GM18517 (cell line): ENCODE measurements around the gene RAD51B.

Experiments used
- ATAC-seq: cut with Tn5 transposase; IDR thresholded peaks from one replicate; pipeline ENCODE4 v1.9.1; 2021; ENCODE audit warnings: mild to moderate bottlenecking, moderate library complexity; ENCODE audit not compliant: unreplicated experiment

The RAD51B gene

GRCh38 chr14:68666236-68666635 is 846.7 kb downstream of the RAD51B start:
- no peak for ATAC-seq

- no peak for ATAC-seq
Measured at GRCh38 chr14:68666899-68667298, 847.3 kb downstream of the RAD51B start.

- no peak for ATAC-seq
Measured at GRCh38 chr14:68667313-68667791, 847.8 kb downstream of the RAD51B start.

GRCh38 chr14:68668028-68668427 is 848.4 kb downstream of the RAD51B start:
- ATAC-seq = no peak

GRCh38 chr14:68668531-68668930 is 849.0 kb downstream of the RAD51B start:
- no peak for ATAC-seq

- ATAC-seq = no peak
Measured at GRCh38 chr14:68669111-68669511, 849.5 kb downstream of the RAD51B start.

- no peak for ATAC-seq
Measured at GRCh38 chr14:68669603-68670358, 850.2 kb downstream of the RAD51B start.

- no peak for ATAC-seq
Measured at GRCh38 chr14:68670359-68670715, 850.8 kb downstream of the RAD51B start.

GRCh38 chr14:68671909-68672308 is 852.3 kb downstream of the RAD51B start:
- no peak for ATAC-seq

GRCh38 chr14:68672609-68673285 is 853.2 kb downstream of the RAD51B start:
- ATAC-seq = no peak

GRCh38 chr14:68673464-68673863 is 853.9 kb downstream of the RAD51B start:
- no peak for ATAC-seq

- no peak for ATAC-seq
Measured at GRCh38 chr14:68674538-68675232, 855.1 kb downstream of the RAD51B start.

- no peak for ATAC-seq
Measured at GRCh38 chr14:68675233-68675577, 855.6 kb downstream of the RAD51B start.

GRCh38 chr14:68676511-68676943 is 856.9 kb downstream of the RAD51B start:
- no peak for ATAC-seq

GRCh38 chr14:68677476-68677875 is 857.9 kb downstream of the RAD51B start:
- ATAC-seq = no peak

- no peak for ATAC-seq
Measured at GRCh38 chr14:68677901-68678300, 858.3 kb downstream of the RAD51B start.

- no peak for ATAC-seq
Measured at GRCh38 chr14:68678471-68678870, 858.9 kb downstream of the RAD51B start.

GRCh38 chr14:68679301-68679700 is 859.7 kb downstream of the RAD51B start:
- no peak for ATAC-seq

GRCh38 chr14:68679746-68680467 is 860.3 kb downstream of the RAD51B start:
- ATAC-seq = no peak

- no peak for ATAC-seq
Measured at GRCh38 chr14:68680541-68681051, 861.0 kb downstream of the RAD51B start.
